ENCODE measurements around the gene GHSR. TPM values are rescaled to one million over a fixed set of nuclear protein-coding genes. Genes with fewer than 3 reads are reported as not detected.

Gene GHSR
- total RNA-seq, 1 experiment from 2014 or later: not detected

GRCh38 chr3:172404237-172404962, 43.9 kb downstream of the GHSR start:
- Histone ChIP-seq H3K4me3 (ENCODE audit: low read depth, low read length, poor library complexity, severe bottlenecking) (no peak overlapping the region), H3K9me3 (ENCODE audit: low read depth, low read length, poor library complexity, severe bottlenecking) (no peaks in the 10 kb centered on the region), H3K36me3 (ENCODE audit: insufficient read depth, low read length, poor library complexity, severe bottlenecking) (no peaks in the 10 kb centered on the region), H3K27me3 (replicated peaks; ENCODE audit: insufficient read depth, low read depth, low read length, poor library complexity) (no peaks in the 10 kb centered on the region), H3K27ac (ENCODE audit: low read depth, low read length, poor library complexity, severe bottlenecking) (no peak overlapping the region), H3K4me1 (ENCODE audit: insufficient read depth, low read length, poor library complexity, severe bottlenecking) (no peaks in the 10 kb centered on the region)
- no peak for DNase-seq (ENCODE audit: low spot score)
- ChIA-PET CTCF (no interaction called here), POLR2A (ENCODE audit: low non-redundant PET) (no interaction called here)
- TF ChIP-seq EZH2 (IDR thresholded peaks at IDR 0.05; ENCODE audit: borderline replicate concordance, low read depth, low read length, poor library complexity, severe bottlenecking) (no peak), CTCF (conservative IDR thresholded peaks at IDR 0.05; ENCODE audit: low read depth, low read length) (no peak)
- BruUV-seq (replicated peaks): no TSS peak
- intact Hi-C loops (cut with micrococcal nuclease; ENCODE audit: unreplicated experiment): no loop called here

- Histone ChIP-seq H3K4me3 (ENCODE audit: low read depth, low read length, poor library complexity, severe bottlenecking) (no peak overlapping the region), H3K36me3 (ENCODE audit: insufficient read depth, low read length, poor library complexity, severe bottlenecking) (no peaks in the 10 kb centered on the region), H3K9me3 (ENCODE audit: low read depth, low read length, poor library complexity, severe bottlenecking) (no peaks in the 10 kb centered on the region), H3K27me3 (replicated peaks; ENCODE audit: insufficient read depth, low read depth, low read length, poor library complexity) (no peaks in the 10 kb centered on the region), H3K27ac (ENCODE audit: low read depth, low read length, poor library complexity, severe bottlenecking) (no peak overlapping the region), H3K4me1 (ENCODE audit: insufficient read depth, low read length, poor library complexity, severe bottlenecking) (no peaks in the 10 kb centered on the region)
- CTCF ChIA-PET: no interaction called here
- POLR2A ChIA-PET (ENCODE audit: low non-redundant PET): no interaction called here
- intact Hi-C loops (cut with micrococcal nuclease; ENCODE audit: unreplicated experiment): no loop called here
- TF ChIP-seq EZH2 (IDR thresholded peaks at IDR 0.05; ENCODE audit: borderline replicate concordance, low read depth, low read length, poor library complexity, severe bottlenecking) (no peak), CTCF (conservative IDR thresholded peaks at IDR 0.05; ENCODE audit: low read depth, low read length) (no peak)
- no TSS peak for BruUV-seq (replicated peaks)
- no peak for DNase-seq (ENCODE audit: low spot score)
Observed at GRCh38 chr3:172402892-172403643, 45.2 kb downstream of the GHSR start.

DNA sequence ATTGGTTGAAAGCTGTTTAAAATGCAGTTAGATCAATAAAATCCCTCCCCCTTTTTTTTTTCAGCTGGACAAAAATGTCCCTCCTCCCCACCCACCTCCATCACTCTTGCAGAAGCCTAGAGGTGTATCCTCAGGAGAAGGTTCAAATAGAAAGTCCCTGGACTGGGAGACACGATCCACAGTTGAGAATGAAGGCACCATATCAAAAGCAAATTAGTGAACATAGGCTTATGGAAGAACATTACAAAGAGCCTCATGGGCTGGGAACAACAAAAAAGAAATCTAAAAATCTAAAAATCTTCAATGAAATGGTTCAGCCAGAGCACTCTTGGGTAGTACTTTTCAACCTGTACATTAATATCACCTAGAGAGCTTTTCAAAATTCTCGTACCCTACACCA, 46.2 kb downstream of the GHSR start:
- Histone ChIP-seq H3K9me3 (ENCODE audit: low read depth, low read length, poor library complexity, severe bottlenecking) (no peaks in the 10 kb centered on the region), H3K27ac (ENCODE audit: low read depth, low read length, poor library complexity, severe bottlenecking) (no peak overlapping the region), H3K4me1 (ENCODE audit: insufficient read depth, low read length, poor library complexity, severe bottlenecking) (no peaks in the 10 kb centered on the region), H3K27me3 (replicated peaks; ENCODE audit: insufficient read depth, low read depth, low read length, poor library complexity) (no peaks in the 10 kb centered on the region), H3K4me3 (ENCODE audit: low read depth, low read length, poor library complexity, severe bottlenecking) (no peak overlapping the region), H3K36me3 (ENCODE audit: insufficient read depth, low read length, poor library complexity, severe bottlenecking) (no peaks in the 10 kb centered on the region)
- ChIA-PET CTCF (interaction anchor here (0.6 kb wide), 1 partner anchor 9 kb away, joined by 3 read pairs; no protein-coding TSS in a partner anchor), POLR2A (ENCODE audit: low non-redundant PET) (no interaction called here)
- BruUV-seq (replicated peaks): no TSS peak
- no peak for DNase-seq (ENCODE audit: low spot score)
- TF ChIP-seq EZH2 (IDR thresholded peaks at IDR 0.05; ENCODE audit: borderline replicate concordance, low read depth, low read length, poor library complexity, severe bottlenecking): no peak
- no peak for TF ChIP-seq CTCF (conservative IDR thresholded peaks at IDR 0.05; ENCODE audit: low read depth, low read length)
- intact Hi-C loops (cut with micrococcal nuclease; ENCODE audit: unreplicated experiment): no loop called here

All from A673 (cell line).